Natural killer cell (primary cell): ENCODE measurements around the gene SEPTIN8. TPM values are rescaled to one million over a fixed set of nuclear protein-coding genes. Genes with fewer than 3 reads are reported as not detected.

Source experiments
- ATAC-seq, 3 donors: fragments of 150-1000 bp in 2 of 3; fragments of 200-7000 bp in 1 of 3; cut with Tn5 transposase; 1 replicate in 1 of 3; 2 replicates in 2 of 3; pipeline ENCODE4 v1.10.0; 2021; ENCODE audit warnings: mild to moderate bottlenecking in 2 of 3, moderate library complexity in 2 of 3
- DNase-seq, 2 donors: peaks; one replicate each; pipeline versions ENCODE4 v3.0.0 to v3.0.0-alpha.2; 2013 to 2021; ENCODE audit warnings: mixed read lengths in 1 of 2
- H3K27ac ChIP-seq: one replicate; pipeline ENCODE4 v1.5.1; 2013; ENCODE audit warnings: mild to moderate bottlenecking, low read length
- H3K27me3 ChIP-seq: one replicate; pipeline ENCODE4 v1.6.1; 2013; ENCODE audit warnings: low read length; ENCODE audit not compliant: control insufficient read depth, insufficient read depth
- H3K36me3 ChIP-seq: one replicate; pipeline ENCODE4 v1.6.1; 2013; ENCODE audit warnings: low read length; ENCODE audit not compliant: control insufficient read depth, insufficient read depth
- H3K4me1 ChIP-seq: one replicate; pipeline ENCODE4 v1.6.1; 2013; ENCODE audit warnings: low read length; ENCODE audit not compliant: control insufficient read depth, insufficient read depth
- H3K4me3 ChIP-seq: one replicate; pipeline ENCODE4 v1.5.1; 2013; ENCODE audit warnings: low read length
- H3K9me3 ChIP-seq: one replicate; pipeline ENCODE4 v1.6.1; 2013; ENCODE audit warnings: low read length; ENCODE audit not compliant: control insufficient read depth, insufficient read depth
- H3K27ac Mint-ChIP-seq, 2 donors: one replicate each; pipeline ENCODE4 v1.8.0; 2022; ENCODE audit warnings: mild to moderate bottlenecking in 2 of 2, mixed read lengths in 2 of 2, moderate library complexity in 1 of 2
- H3K27me3 Mint-ChIP-seq, 2 donors: one replicate each; pipeline ENCODE4 v1.8.0; 2022; ENCODE audit warnings: low read depth in 2 of 2, mixed read lengths in 2 of 2
- H3K36me3 Mint-ChIP-seq: one replicate; pipeline ENCODE4 v1.8.0; 2022; ENCODE audit warnings: mixed read lengths
- H3K4me1 Mint-ChIP-seq, 2 donors: one replicate each; pipeline ENCODE4 v1.8.0; 2022; ENCODE audit warnings: mixed read lengths in 2 of 2
- H3K4me3 Mint-ChIP-seq: one replicate; pipeline ENCODE4 v1.8.0; 2022; ENCODE audit warnings: mild to moderate bottlenecking, moderate library complexity, mixed read lengths
- H3K9me3 Mint-ChIP-seq, 2 donors: one replicate each; pipeline ENCODE4 v1.8.0; 2022; ENCODE audit warnings: mixed read lengths in 2 of 2
- CTCF ChIP-seq: fragments of 200-600 bp; IDR thresholded peaks from one replicate; pipeline ENCODE4 v1.8.0; 2022; ENCODE audit warnings: antibody characterized with exemption
- WGBS: methylation state at CpG from one replicate; pipeline ENCODE4 v1.1.7; 2013; ENCODE audit warnings: missing lambda C conversion rate; ENCODE audit not compliant: insufficient coverage; 5-methylcytosine and 5-hydroxymethylcytosine counted together
- intact Hi-C: fragments of 100-400 bp; cut with micrococcal nuclease; formaldehyde crosslinking; loops from one replicate; pipeline ENCODE4 v1.14.2; 2022
- total RNA-seq, 4 donors: library from RNA; stranded (reverse); fragments of 120-200 nt in 1 of 4; gene quantifications; one replicate each; pipeline versions ENCODE4 v1.2.3 to v1.2.4, GENCODE V29; 2013 to 2022

SEPTIN8 gene
- total RNA-seq, 3 donors from 2014 or later (not counting 1 experiment from before 2014, with no cell fraction given) = 5.2 to 17.0 (median 9.4) TPM

- Histone ChIP-seq H3K27me3 (no peaks in the 10 kb centered on the region), H3K4me3 (no peak overlapping the region), H3K4me1 (no peaks in the 10 kb centered on the region), H3K9me3 (no peaks in the 10 kb centered on the region), H3K27ac (no peak overlapping the region), H3K36me3 (no peaks in the 10 kb centered on the region)
- Mint-ChIP-seq H3K4me3 (no peak overlapping the region), H3K27ac (no peak overlapping the region), H3K4me1 (no peaks in the 10 kb centered on the region), H3K9me3 (no peaks in the 10 kb centered on the region), H3K36me3 (no peaks in the 10 kb centered on the region), H3K27me3 (peaks cover 29 to 66% of the 10 kb centered on the region in 2 donors)
- ATAC-seq = no peak
- intact Hi-C loops = no loop called here
- DNase-seq = no peak
- TF ChIP-seq CTCF = no peak
- 85% methylated on average over 2 of the region's 2 CpGs for WGBS
These were observed 22.4 kb upstream of the SEPTIN8 start for GRCh38 chr5:132799392-132799791.

GRCh38 chr5:132797651-132798050 lies 20.6 kb upstream of the SEPTIN8 start:
- no peaks in the 10 kb centered on the region for H3K4me1 ChIP-seq
- H3K9me3 ChIP-seq = no peaks in the 10 kb centered on the region
- H3K36me3 ChIP-seq = no peaks in the 10 kb centered on the region
- ATAC-seq = no peak
- no peak overlapping the region for H3K27ac ChIP-seq
- intact Hi-C loops = no loop called here
- Mint-ChIP-seq H3K4me1 (no peaks in the 10 kb centered on the region), H3K9me3 (no peaks in the 10 kb centered on the region), H3K27me3 (peaks cover 22 to 67% of the 10 kb centered on the region in 2 donors), H3K27ac (no peak overlapping the region), H3K4me3 (no peak overlapping the region), H3K36me3 (no peaks in the 10 kb centered on the region)
- 87% methylated on average over 2 of the region's 2 CpGs for WGBS
- no peaks in the 10 kb centered on the region for H3K27me3 ChIP-seq
- H3K4me3 ChIP-seq = no peak overlapping the region
- no peak for TF ChIP-seq CTCF
- no peak for DNase-seq

- 97% methylated on average over 3 of the region's 3 CpGs for WGBS
- H3K4me3 ChIP-seq = no peak overlapping the region
- H3K9me3 ChIP-seq = no peaks in the 10 kb centered on the region
- no peaks in the 10 kb centered on the region for H3K36me3 ChIP-seq
- DNase-seq (no peak), ATAC-seq (no peak)
- Mint-ChIP-seq H3K36me3 (no peaks in the 10 kb centered on the region), H3K9me3 (no peaks in the 10 kb centered on the region), H3K27ac (no peak overlapping the region), H3K4me3 (no peak overlapping the region), H3K27me3 (peaks cover 30 to 41% of the 10 kb centered on the region in 2 donors), H3K4me1 (no peaks in the 10 kb centered on the region)
- no peak overlapping the region for H3K27ac ChIP-seq
- H3K4me1 ChIP-seq = no peaks in the 10 kb centered on the region
- intact Hi-C loops = no loop called here
- H3K27me3 ChIP-seq = no peaks in the 10 kb centered on the region
- TF ChIP-seq CTCF = no peak
These were observed 14.0 kb upstream of the SEPTIN8 start for GRCh38 chr5:132791026-132791425.

- Histone ChIP-seq H3K36me3 (no peaks in the 10 kb centered on the region), H3K27me3 (no peaks in the 10 kb centered on the region), H3K4me3 (no peak overlapping the region), H3K27ac (no peak overlapping the region), H3K4me1 (no peaks in the 10 kb centered on the region), H3K9me3 (no peaks in the 10 kb centered on the region)
- Mint-ChIP-seq H3K4me3 (no peak overlapping the region), H3K9me3 (no peaks in the 10 kb centered on the region), H3K27me3 (peaks cover 36 to 46% of the 10 kb centered on the region in 2 donors), H3K36me3 (no peaks in the 10 kb centered on the region), H3K4me1 (no peaks in the 10 kb centered on the region), H3K27ac (no peak overlapping the region)
- WGBS = 69% methylated on average over 2 of the region's 2 CpGs
- intact Hi-C loops = no loop called here
- DNase-seq = no peak
- ATAC-seq = no peak
- no peak for TF ChIP-seq CTCF
These were observed 13.3 kb upstream of the SEPTIN8 start for GRCh38 chr5:132790201-132790865.
